ENCODE measurements around the gene CLDN5. TPM values are rescaled to one million over a fixed set of nuclear protein-coding genes. Genes with fewer than 3 reads are reported as not detected.

Gene CLDN5
- total and polyA plus RNA-seq, 2 donors (not counting 1 experiment from before 2014, with no cell fraction given), result not detected

DNA sequence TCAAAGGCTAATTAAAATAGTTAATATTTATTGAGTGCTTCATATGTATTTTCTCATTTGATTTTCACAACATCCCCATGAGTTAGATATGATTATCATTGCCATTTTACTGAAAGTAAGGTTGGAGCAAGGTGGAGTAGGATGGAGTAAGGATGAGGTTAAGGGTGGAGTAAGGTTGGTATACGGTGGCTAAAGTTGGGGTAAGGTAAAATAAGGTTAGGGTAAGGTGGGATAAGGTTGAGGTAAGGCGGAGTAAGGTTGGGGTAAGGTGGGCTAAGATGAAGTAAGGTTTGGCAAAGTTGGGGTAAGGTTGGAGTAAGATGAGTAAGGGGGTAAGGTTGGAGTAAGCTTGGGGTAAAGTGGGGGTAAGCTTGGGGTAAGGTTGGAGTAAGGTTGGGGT, 45.8 kb upstream of the CLDN5 start:
- H3K4me2 ChIP-seq (replicated peaks; ENCODE audit: low read depth, low read length, poor library complexity, severe bottlenecking), result no peak overlapping the region
- TF ChIP-seq, protein P1, sequence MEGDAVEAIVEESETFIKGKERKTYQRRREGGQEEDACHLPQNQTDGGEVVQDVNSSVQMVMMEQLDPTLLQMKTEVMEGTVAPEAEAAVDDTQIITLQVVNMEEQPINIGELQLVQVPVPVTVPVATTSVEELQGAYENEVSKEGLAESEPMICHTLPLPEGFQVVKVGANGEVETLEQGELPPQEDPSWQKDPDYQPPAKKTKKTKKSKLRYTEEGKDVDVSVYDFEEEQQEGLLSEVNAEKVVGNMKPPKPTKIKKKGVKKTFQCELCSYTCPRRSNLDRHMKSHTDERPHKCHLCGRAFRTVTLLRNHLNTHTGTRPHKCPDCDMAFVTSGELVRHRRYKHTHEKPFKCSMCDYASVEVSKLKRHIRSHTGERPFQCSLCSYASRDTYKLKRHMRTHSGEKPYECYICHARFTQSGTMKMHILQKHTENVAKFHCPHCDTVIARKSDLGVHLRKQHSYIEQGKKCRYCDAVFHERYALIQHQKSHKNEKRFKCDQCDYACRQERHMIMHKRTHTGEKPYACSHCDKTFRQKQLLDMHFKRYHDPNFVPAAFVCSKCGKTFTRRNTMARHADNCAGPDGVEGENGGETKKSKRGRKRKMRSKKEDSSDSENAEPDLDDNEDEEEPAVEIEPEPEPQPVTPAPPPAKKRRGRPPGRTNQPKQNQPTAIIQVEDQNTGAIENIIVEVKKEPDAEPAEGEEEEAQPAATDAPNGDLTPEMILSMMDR (IDR thresholded peaks at IDR 0.05), result no peak
- no peak for TF ChIP-seq EZH2 (IDR thresholded peaks at IDR 0.05; ENCODE audit: borderline replicate concordance, insufficient read depth, low read depth, low read length, poor library complexity, severe bottlenecking)
- no peaks in the 10 kb centered on the region for H4K20me1 ChIP-seq (ENCODE audit: control insufficient read depth, insufficient read depth, low read length, poor library complexity, severe bottlenecking)
- ChIA-PET CTCF (no interaction called here), POLR2A (no interaction called here)
- no peaks in the 10 kb centered on the region for H3K9me3 ChIP-seq (ENCODE audit: control extremely low read depth in 1 of 3, control insufficient read depth in 2 of 3, insufficient read depth in 1 of 3, low read length in 2 of 3)
- no peaks in the 10 kb centered on the region for H3K36me3 ChIP-seq (replicated peaks in 1 of 2; ENCODE audit: control extremely low read depth in 1 of 2, control insufficient read depth in 1 of 2, extremely low read depth in 1 of 2, insufficient read depth in 2 of 2, low read length in 1 of 2)
- no peak overlapping the region for H3K4me3 ChIP-seq (ENCODE audit: control extremely low read depth in 1 of 5, extremely low read depth in 1 of 5, insufficient read depth in 1 of 5, low read depth in 2 of 5, low read length in 4 of 5)
- DNase-seq (no peak), ATAC-seq (ENCODE audit: low read depth) (no peak)
- H3K79me2 ChIP-seq (ENCODE audit: control insufficient read depth, insufficient read depth, low read length), result no peaks in the 10 kb centered on the region
- intact Hi-C loops (cut with micrococcal nuclease), result no loop called here
- H2AFZ ChIP-seq (ENCODE audit: insufficient read depth, low read depth, low read length, poor library complexity, severe bottlenecking), result no peak overlapping the region
- no peak overlapping the region for H3K27ac Mint-ChIP-seq
- no peaks in the 10 kb centered on the region for H3K4me1 Mint-ChIP-seq
- H3K9me3 Mint-ChIP-seq (ENCODE audit: insufficient read depth), result no peaks in the 10 kb centered on the region
- peaks cover 27% of the 10 kb centered on the region for H3K27me3 Mint-ChIP-seq
- H3K9ac ChIP-seq (ENCODE audit: low read length), result no peak overlapping the region
- no peak overlapping the region for H3K4me3 Mint-ChIP-seq
- WGBS (ENCODE audit: insufficient coverage), result 92% methylated on average over 2 of the region's 2 CpGs
- peaks cover 0 to 10% (median 0%) of the 10 kb centered on the region in 4 experiments for H3K27me3 ChIP-seq (replicated peaks in 1 of 4; ENCODE audit: control extremely low read depth in 1 of 4, control insufficient read depth in 3 of 4, insufficient read depth in 4 of 4, low read length in 3 of 4)
- H3K27ac ChIP-seq (ENCODE audit: low read length in 2 of 2), result no peak overlapping the region
- no peaks in the 10 kb centered on the region for H3K4me1 ChIP-seq (ENCODE audit: control insufficient read depth in 2 of 2, insufficient read depth in 2 of 2, low read length in 2 of 2)

DNA sequence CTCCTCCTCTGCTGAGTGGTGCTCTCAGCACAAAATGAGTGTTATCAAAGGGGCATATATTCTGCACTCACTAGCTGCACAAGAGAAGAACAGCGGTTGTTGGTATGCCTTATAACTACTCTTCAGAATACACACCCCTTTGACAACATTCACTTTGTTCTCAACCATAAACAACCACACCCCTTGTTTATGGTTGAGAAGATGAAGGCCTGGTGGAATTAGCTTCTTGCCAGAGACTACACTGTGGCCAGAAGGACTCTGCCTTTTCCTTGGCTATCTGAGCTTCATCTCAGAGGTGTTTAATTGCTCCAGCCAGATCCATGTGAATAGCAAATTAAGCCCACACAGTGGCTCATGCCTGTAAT, 45.0 kb upstream of the CLDN5 start:
- H3K79me2 ChIP-seq (ENCODE audit: control insufficient read depth, insufficient read depth, low read length), result no peaks in the 10 kb centered on the region
- no CpG with 5 or more reads among the region's 1 CpG for WGBS (ENCODE audit: insufficient coverage)

More for the DNA sequence above, 45.0 kb upstream of the CLDN5 start:
- H3K27ac Mint-ChIP-seq, result no peak overlapping the region
- Histone ChIP-seq H3K27me3 (replicated peaks in 1 of 4; ENCODE audit: control extremely low read depth in 1 of 4, control insufficient read depth in 3 of 4, insufficient read depth in 4 of 4, low read length in 3 of 4) (peaks cover 0 to 10% (median 0%) of the 10 kb centered on the region in 4 experiments), H4K20me1 (ENCODE audit: control insufficient read depth, insufficient read depth, low read length, poor library complexity, severe bottlenecking) (no peaks in the 10 kb centered on the region), H3K4me2 (replicated peaks; ENCODE audit: low read depth, low read length, poor library complexity, severe bottlenecking) (no peak overlapping the region), H3K4me3 (ENCODE audit: control extremely low read depth in 1 of 5, extremely low read depth in 1 of 5, insufficient read depth in 1 of 5, low read depth in 2 of 5, low read length in 4 of 5) (no peak overlapping the region), H3K36me3 (replicated peaks in 1 of 2; ENCODE audit: control extremely low read depth in 1 of 2, control insufficient read depth in 1 of 2, extremely low read depth in 1 of 2, insufficient read depth in 2 of 2, low read length in 1 of 2) (no peaks in the 10 kb centered on the region), H3K9me3 (ENCODE audit: control extremely low read depth in 1 of 3, control insufficient read depth in 2 of 3, insufficient read depth in 1 of 3, low read length in 2 of 3) (no peaks in the 10 kb centered on the region), H3K9ac (ENCODE audit: low read length) (no peak overlapping the region), H3K27ac (ENCODE audit: low read length in 2 of 2) (no peak overlapping the region), H2AFZ (ENCODE audit: insufficient read depth, low read depth, low read length, poor library complexity, severe bottlenecking) (no peak overlapping the region), H3K4me1 (ENCODE audit: control insufficient read depth in 2 of 2, insufficient read depth in 2 of 2, low read length in 2 of 2) (no peaks in the 10 kb centered on the region)
- TF ChIP-seq EZH2 (IDR thresholded peaks at IDR 0.05; ENCODE audit: borderline replicate concordance, insufficient read depth, low read depth, low read length, poor library complexity, severe bottlenecking), result no peak
- TF ChIP-seq, protein P1 (IDR thresholded peaks at IDR 0.05), result no peak
- no peaks in the 10 kb centered on the region for H3K9me3 Mint-ChIP-seq (ENCODE audit: insufficient read depth)
- H3K27me3 Mint-ChIP-seq, result peaks cover 29% of the 10 kb centered on the region
- no peak overlapping the region for H3K4me3 Mint-ChIP-seq
- ATAC-seq (ENCODE audit: low read depth) (no peak), DNase-seq (no peak)
- intact Hi-C loops (cut with micrococcal nuclease), result no loop called here
- ChIA-PET POLR2A (no interaction called here), CTCF (no interaction called here)
- H3K4me1 Mint-ChIP-seq, result no peaks in the 10 kb centered on the region
